HepG2 (cell line): ENCODE results near the gene TTC39C. TPM values are rescaled to one million over a fixed set of nuclear protein-coding genes. Genes with fewer than 3 reads are reported as not detected.
A peak's percentile ranks its signal among the peaks of the same experiment; 100 is the strongest.

ENCODE experiments used
- CCDC6 ChIP-seq: sonication (generic); formaldehyde crosslinking; IDR thresholded peaks from 2 replicates; pipeline ENCODE4 v1.8.1; 2022; ENCODE audit warnings: mild to moderate bottlenecking, missing genetic modification reagents, moderate library complexity
- ELF1 ChIP-seq: sonication (generic); formaldehyde crosslinking; IDR thresholded peaks from 2 replicates; pipeline ENCODE4 v1.4.0; 2020; ENCODE audit warnings: missing genetic modification reagents
- FIP1L1 ChIP-seq: fragments of 200-400 bp; formaldehyde crosslinking; IDR thresholded peaks from 2 replicates; pipeline ENCODE4 v1.6.1; 2018; ENCODE audit warnings: low read depth, mild to moderate bottlenecking, low read length, moderate library complexity, borderline replicate concordance; ENCODE audit not compliant: insufficient read depth
- HOXA7 ChIP-seq: sonication (generic); formaldehyde crosslinking; IDR thresholded peaks from 2 replicates; pipeline ENCODE4 v1.8.1; 2022; ENCODE audit warnings: mild to moderate bottlenecking, missing genetic modification reagents, moderate library complexity
- MEIS2 ChIP-seq: sonication (generic); formaldehyde crosslinking; IDR thresholded peaks from 2 replicates; pipeline ENCODE4 v1.9.0; 2021; ENCODE audit warnings: mild to moderate bottlenecking, missing genetic modification reagents
- MYC ChIP-seq: sonication (generic); formaldehyde crosslinking; IDR thresholded peaks from 2 replicates; pipeline ENCODE4 v1.9.0; 2021; ENCODE audit warnings: missing genetic modification reagents, borderline replicate concordance
- RNF2 ChIP-seq: fragments of 450-650 bp; conservative IDR thresholded peaks from 2 replicates; pipeline ENCODE4 v1.6.1; 2016; ENCODE audit warnings: low read depth
- SKI ChIP-seq: fragments of 450-650 bp; IDR thresholded peaks from one replicate; pipeline ENCODE4 v1.6.1; 2018; ENCODE audit warnings: mild to moderate bottlenecking; ENCODE audit not compliant: partially characterized antibody
- SMAD1 ChIP-seq: sonication (generic); formaldehyde crosslinking; IDR thresholded peaks from 2 replicates; pipeline ENCODE4 v1.4.0; 2020; ENCODE audit warnings: missing genetic modification reagents, low read depth, mild to moderate bottlenecking, borderline replicate concordance
- SMC3 ChIP-seq: IDR thresholded peaks from 2 replicates; pipeline ENCODE4 v1.6.1; 2011; ENCODE audit warnings: low read length, improper control_type of control experiment
- TBX2 ChIP-seq: sonication (generic); formaldehyde crosslinking; IDR thresholded peaks from 2 replicates; pipeline ENCODE4 v1.5.0; 2020; ENCODE audit warnings: missing genetic modification reagents, mild to moderate bottlenecking, borderline replicate concordance
- WIZ ChIP-seq: sonication (generic); formaldehyde crosslinking; IDR thresholded peaks from 2 replicates; pipeline ENCODE4 v1.5.1; 2020; ENCODE audit warnings: mild to moderate bottlenecking, missing genetic modification reagents
- ZIK1 ChIP-seq: sonication (generic); formaldehyde crosslinking; IDR thresholded peaks from 2 replicates; pipeline ENCODE4 v1.5.0; 2020; ENCODE audit warnings: mild to moderate bottlenecking, low read depth, missing genetic modification reagents, borderline replicate concordance
- ZNF432 ChIP-seq: sonication (generic); formaldehyde crosslinking; IDR thresholded peaks from 2 replicates; pipeline ENCODE4 v1.5.0; 2020; ENCODE audit warnings: missing genetic modification reagents, mild to moderate bottlenecking, borderline replicate concordance
- ZNF446 ChIP-seq: sonication (generic); formaldehyde crosslinking; IDR thresholded peaks from 2 replicates; pipeline ENCODE4 v1.5.0; 2020; ENCODE audit warnings: mild to moderate bottlenecking, missing genetic modification reagents
- polyA plus RNA-seq, 8 experiments: library from polyadenylated mRNA; depleted of rRNA in 3 of 8; stranded (reverse) in 7 of 8; unstranded in 1 of 8; fragments of >200 nt; fragmentation: Illumina TruSeq in 4 of 8; extraction: Trizol in 4 of 8; gene quantifications; 2 replicates each; pipeline versions ENCODE4 v1.2.1 to v1.2.3, GENCODE V29; 2011 to 2016; ENCODE audit warnings: low read depth in 4 of 8, missing spikeins in 1 of 8, mixed read lengths in 1 of 8; ENCODE audit not compliant: insufficient read depth in 1 of 8
- total RNA-seq, 5 experiments: library from RNA; depleted of rRNA; stranded (reverse); fragments of >200 nt; fragmentation: Illumina TruSeq; extraction: Trizol; gene quantifications; 2 replicates each; pipeline ENCODE4 v1.2.3, GENCODE V29; 2016; ENCODE audit warnings: low read depth in 1 of 5
- TF ChIP-seq, protein P1 (sequence below): sonication (generic); formaldehyde crosslinking; IDR thresholded peaks from 2 replicates; pipeline ENCODE4 v1.5.1; 2020; ENCODE audit warnings: missing genetic modification reagents, mild to moderate bottlenecking, borderline replicate concordance
- TF ChIP-seq, protein P2 (sequence below): fragments of 450-650 bp; IDR thresholded peaks from 2 replicates; pipeline ENCODE4 v1.6.1; 2017
- TF ChIP-seq, protein P3 (sequence below): sonication (generic); formaldehyde crosslinking; IDR thresholded peaks from 2 replicates; pipeline ENCODE4 v1.5.0; 2020; ENCODE audit warnings: mild to moderate bottlenecking, missing genetic modification reagents, borderline replicate concordance

Gene TTC39C
- total and polyA plus RNA-seq, 2 of the 13 experiments (the other 11 are each of a cell fraction or from before 2014, with no cell fraction given): 19.1 to 25.9 TPM

DNA sequence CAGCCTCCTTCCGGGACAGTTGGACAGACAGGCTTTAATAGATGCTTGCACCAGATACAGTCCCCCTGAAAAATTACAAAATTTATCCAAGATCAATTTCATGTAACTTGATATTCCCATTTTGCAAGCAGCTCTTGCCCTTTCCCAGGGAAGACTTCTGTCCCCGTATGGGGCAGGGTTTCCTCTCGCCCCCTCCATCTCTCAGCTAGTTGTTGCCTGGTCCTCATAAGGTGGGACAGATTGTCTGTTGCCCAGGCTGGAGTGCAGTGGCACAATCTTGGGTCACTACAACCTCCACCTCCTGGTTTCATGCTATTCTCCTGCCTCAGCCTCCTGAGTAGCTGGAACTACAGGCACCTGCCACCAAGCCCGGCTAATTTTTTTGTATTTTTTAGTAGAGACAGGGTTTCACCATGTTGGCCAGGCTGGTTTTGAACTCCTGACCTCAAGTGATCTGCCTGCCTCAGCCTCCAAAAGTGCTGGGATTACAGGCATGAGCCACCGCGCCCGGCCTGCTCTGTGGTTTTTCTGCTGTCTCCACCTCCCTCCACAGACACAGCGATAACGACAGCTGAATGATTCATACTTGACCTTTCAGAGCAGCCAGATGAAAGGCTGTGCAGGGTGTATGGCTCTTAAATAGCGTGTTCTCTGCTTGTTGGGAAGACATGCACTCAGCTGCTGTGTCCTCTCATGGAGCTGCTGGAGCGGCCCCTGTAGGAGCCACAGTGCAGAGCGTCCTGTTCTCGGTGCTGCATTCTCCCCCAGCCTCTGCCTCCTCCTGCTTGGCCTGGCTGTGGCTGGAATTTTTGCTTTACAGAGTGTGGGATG is 61.4 kb downstream of the TTC39C start (continued):
- TF ChIP-seq MYC (CRISPR knock-in tag) (peak; percentile 67; the same call in 1 of the 2 replicates), MEIS2 (peak; percentile 75; the same call in 1 of the 2 replicates), SMAD1 (CRISPR knock-in tag) (no peak), WIZ (CRISPR knock-in tag) (no peak), RNF2 (no peak), HOXA7 (CRISPR knock-in tag) (no peak), SKI (peak; percentile 93), ELF1 (CRISPR knock-in tag) (no peak), ZIK1 (no peak), ZNF432 (CRISPR knock-in tag) (no peak), SMC3 (peak; percentile 82), FIP1L1 (no peak), CCDC6 (CRISPR knock-in tag) (no peak), ZNF446 (no peak), TBX2 (CRISPR knock-in tag) (peak; percentile 89)
- TF ChIP-seq, protein P1, sequence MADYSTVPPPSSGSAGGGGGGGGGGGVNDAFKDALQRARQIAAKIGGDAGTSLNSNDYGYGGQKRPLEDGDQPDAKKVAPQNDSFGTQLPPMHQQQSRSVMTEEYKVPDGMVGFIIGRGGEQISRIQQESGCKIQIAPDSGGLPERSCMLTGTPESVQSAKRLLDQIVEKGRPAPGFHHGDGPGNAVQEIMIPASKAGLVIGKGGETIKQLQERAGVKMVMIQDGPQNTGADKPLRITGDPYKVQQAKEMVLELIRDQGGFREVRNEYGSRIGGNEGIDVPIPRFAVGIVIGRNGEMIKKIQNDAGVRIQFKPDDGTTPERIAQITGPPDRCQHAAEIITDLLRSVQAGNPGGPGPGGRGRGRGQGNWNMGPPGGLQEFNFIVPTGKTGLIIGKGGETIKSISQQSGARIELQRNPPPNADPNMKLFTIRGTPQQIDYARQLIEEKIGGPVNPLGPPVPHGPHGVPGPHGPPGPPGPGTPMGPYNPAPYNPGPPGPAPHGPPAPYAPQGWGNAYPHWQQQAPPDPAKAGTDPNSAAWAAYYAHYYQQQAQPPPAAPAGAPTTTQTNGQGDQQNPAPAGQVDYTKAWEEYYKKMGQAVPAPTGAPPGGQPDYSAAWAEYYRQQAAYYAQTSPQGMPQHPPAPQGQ (CRISPR knock-in tag): no peak
- TF ChIP-seq, protein P2, sequence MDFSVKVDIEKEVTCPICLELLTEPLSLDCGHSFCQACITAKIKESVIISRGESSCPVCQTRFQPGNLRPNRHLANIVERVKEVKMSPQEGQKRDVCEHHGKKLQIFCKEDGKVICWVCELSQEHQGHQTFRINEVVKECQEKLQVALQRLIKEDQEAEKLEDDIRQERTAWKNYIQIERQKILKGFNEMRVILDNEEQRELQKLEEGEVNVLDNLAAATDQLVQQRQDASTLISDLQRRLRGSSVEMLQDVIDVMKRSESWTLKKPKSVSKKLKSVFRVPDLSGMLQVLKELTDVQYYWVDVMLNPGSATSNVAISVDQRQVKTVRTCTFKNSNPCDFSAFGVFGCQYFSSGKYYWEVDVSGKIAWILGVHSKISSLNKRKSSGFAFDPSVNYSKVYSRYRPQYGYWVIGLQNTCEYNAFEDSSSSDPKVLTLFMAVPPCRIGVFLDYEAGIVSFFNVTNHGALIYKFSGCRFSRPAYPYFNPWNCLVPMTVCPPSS: no peak
- TF ChIP-seq, protein P3, sequence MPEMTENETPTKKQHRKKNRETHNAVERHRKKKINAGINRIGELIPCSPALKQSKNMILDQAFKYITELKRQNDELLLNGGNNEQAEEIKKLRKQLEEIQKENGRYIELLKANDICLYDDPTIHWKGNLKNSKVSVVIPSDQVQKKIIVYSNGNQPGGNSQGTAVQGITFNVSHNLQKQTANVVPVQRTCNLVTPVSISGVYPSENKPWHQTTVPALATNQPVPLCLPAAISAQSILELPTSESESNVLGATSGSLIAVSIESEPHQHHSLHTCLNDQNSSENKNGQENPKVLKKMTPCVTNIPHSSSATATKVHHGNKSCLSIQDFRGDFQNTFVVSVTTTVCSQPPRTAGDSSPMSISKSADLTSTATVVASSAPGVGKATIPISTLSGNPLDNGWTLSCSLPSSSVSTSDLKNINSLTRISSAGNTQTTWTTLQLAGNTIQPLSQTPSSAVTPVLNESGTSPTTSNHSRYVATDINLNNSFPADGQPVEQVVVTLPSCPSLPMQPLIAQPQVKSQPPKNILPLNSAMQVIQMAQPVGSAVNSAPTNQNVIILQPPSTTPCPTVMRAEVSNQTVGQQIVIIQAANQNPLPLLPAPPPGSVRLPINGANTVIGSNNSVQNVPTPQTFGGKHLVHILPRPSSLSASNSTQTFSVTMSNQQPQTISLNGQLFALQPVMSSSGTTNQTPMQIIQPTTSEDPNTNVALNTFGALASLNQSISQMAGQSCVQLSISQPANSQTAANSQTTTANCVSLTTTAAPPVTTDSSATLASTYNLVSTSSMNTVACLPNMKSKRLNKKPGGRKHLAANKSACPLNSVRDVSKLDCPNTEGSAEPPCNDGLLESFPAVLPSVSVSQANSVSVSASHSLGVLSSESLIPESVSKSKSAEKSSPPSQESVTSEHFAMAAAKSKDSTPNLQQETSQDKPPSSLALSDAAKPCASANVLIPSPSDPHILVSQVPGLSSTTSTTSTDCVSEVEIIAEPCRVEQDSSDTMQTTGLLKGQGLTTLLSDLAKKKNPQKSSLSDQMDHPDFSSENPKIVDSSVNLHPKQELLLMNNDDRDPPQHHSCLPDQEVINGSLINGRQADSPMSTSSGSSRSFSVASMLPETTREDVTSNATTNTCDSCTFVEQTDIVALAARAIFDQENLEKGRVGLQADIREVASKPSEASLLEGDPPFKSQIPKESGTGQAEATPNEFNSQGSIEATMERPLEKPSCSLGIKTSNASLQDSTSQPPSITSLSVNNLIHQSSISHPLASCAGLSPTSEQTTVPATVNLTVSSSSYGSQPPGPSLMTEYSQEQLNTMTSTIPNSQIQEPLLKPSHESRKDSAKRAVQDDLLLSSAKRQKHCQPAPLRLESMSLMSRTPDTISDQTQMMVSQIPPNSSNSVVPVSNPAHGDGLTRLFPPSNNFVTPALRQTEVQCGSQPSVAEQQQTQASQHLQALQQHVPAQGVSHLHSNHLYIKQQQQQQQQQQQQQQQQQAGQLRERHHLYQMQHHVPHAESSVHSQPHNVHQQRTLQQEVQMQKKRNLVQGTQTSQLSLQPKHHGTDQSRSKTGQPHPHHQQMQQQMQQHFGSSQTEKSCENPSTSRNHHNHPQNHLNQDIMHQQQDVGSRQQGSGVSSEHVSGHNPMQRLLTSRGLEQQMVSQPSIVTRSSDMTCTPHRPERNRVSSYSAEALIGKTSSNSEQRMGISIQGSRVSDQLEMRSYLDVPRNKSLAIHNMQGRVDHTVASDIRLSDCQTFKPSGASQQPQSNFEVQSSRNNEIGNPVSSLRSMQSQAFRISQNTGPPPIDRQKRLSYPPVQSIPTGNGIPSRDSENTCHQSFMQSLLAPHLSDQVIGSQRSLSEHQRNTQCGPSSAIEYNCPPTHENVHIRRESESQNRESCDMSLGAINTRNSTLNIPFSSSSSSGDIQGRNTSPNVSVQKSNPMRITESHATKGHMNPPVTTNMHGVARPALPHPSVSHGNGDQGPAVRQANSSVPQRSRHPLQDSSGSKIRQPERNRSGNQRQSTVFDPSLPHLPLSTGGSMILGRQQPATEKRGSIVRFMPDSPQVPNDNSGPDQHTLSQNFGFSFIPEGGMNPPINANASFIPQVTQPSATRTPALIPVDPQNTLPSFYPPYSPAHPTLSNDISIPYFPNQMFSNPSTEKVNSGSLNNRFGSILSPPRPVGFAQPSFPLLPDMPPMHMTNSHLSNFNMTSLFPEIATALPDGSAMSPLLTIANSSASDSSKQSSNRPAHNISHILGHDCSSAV (CRISPR knock-in tag): no peak
